NCI-H1417 treated with DMSO at 0.1 percent for 48 hours (cell line): ENCODE results near the gene KRT15.
A peak's percentile ranks its signal among the peaks of the same experiment; 100 is the strongest.
"Not testable (repeated sequence)": the region's sequence is repeated elsewhere in the genome, so short reads cannot be mapped to it uniquely, and the experiment has no call there.

Experiments
- DNase-seq: peaks from one replicate; lab custom pipeline; 2025; lab: John Stamatoyannopoulos, UW

KRT15 gene

DNA sequence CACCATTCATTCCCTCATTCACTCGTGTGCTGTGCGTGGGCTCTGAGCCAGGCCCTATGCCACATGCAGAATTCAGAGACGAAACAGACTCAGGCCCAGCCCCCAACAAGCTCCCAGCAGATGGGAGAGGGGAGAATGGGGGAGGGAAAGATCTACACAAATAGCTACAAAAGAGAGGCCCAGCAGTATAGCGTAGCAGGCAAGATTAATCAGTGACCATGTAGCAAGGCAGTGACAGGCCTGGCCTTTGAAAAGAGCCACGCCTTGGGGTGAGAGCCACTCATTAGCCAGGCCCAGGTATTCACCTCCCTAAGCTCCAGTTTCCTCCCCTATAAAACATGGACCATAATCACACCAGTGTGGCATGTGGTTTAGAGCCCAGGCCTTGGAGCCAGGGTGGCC is 25.8 kb upstream of the KRT15 start:
- no peak for DNase-seq

DNA sequence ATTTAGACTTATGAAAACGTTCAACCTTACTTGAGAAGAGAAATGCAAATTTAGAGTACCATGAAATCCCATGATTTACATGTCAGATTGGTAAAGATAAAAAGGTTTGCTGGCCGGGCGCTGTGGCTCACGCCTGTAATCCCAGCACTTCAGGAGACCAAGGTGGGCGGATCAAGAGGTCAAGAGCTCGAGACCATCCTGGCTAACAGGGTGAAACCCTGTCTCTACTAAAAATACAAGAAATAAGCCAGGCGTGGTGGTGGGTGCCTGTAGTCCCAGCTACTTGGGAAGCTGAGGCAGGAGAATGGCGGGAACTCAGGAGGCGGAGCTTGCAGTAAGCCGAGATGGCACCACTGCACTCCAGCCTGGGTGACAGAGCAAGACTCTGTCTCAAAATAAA is 24.1 kb upstream of the KRT15 start:
- DNase-seq: not testable (repeated sequence)

DNA sequence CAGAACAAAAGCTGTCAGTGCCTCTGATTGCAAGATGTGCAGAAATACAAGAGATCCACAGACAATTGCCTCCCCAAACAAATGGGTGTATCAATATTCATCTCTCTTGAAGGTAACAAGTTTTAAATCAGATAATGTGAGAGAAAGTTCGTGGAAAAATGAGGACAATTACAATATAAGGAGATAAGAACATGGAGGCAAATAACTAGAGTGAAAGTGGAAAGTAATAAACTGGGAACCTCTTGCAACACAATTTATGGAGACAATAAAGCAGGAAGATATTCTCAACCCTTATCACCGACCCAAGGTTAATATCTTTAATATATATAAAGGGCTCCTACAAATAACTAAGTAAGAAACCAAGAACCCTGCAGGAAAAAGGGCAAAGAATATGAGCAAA is 23.7 kb upstream of the KRT15 start:
- DNase-seq: no peak

- no peak for DNase-seq
Observed at GRCh38 chr17:41540921-41541625, 22.4 kb upstream of the KRT15 start.

DNA sequence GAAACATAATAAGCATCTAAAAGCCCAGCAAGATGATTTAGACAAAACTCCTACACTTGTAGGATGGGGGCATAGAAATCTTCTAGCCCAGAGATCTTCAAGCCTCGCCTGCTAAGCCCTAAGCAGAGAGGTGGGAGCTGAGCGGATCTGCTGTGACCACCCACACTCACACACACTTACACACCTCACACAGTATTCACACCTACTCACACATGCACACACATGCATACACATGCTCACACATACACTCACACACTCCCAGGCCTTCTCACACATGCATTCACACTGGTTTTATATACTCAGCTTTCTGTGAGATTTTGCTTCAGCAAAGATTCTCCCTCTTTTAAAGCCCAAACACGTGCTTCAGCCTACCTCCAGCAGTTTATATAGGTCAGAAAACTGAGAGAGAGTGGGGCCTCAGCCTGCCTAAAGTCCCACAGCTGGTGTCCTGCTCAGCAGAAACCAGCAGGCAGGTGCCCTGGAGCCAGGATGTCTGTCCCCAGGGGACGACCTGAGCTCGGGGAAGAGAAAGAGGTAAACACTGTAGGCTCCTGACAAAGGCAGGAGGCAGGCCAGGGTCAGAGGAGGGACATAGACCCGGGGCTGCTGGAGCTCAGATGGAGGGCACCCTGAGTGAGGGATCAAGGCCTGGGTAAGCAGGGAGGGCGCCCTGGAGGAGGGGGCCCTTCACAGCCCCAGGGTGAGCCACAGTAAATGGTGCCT is 21.4 kb upstream of the KRT15 start:
- peak; percentile 18 for DNase-seq

GRCh38 chr17:41539071-41539492 is 20.4 kb upstream of the KRT15 start:
- DNase-seq: no peak

- DNase-seq: no peak
Observed at GRCh38 chr17:41538565-41538991, 19.9 kb upstream of the KRT15 start.

GRCh38 chr17:41537990-41538389 is 19.3 kb upstream of the KRT15 start:
- no peak for DNase-seq

DNA sequence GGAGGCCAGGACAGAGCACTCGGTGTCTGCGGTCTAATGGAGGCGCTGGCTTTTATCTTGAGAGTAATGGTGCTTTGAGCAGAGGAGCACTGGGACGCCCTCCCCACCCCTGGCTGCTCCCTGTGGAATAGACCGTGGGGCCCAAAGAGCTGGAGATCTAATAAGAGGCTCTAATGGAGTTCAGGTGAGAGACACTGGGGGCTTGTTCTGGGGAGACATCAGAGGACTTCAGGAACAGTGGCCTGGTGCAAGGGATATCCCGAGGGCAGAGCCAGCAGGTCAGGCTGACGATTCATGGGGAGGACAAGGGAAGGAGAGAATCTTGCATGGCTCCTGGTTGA is 18.9 kb upstream of the KRT15 start:
- DNase-seq: no peak

DNA sequence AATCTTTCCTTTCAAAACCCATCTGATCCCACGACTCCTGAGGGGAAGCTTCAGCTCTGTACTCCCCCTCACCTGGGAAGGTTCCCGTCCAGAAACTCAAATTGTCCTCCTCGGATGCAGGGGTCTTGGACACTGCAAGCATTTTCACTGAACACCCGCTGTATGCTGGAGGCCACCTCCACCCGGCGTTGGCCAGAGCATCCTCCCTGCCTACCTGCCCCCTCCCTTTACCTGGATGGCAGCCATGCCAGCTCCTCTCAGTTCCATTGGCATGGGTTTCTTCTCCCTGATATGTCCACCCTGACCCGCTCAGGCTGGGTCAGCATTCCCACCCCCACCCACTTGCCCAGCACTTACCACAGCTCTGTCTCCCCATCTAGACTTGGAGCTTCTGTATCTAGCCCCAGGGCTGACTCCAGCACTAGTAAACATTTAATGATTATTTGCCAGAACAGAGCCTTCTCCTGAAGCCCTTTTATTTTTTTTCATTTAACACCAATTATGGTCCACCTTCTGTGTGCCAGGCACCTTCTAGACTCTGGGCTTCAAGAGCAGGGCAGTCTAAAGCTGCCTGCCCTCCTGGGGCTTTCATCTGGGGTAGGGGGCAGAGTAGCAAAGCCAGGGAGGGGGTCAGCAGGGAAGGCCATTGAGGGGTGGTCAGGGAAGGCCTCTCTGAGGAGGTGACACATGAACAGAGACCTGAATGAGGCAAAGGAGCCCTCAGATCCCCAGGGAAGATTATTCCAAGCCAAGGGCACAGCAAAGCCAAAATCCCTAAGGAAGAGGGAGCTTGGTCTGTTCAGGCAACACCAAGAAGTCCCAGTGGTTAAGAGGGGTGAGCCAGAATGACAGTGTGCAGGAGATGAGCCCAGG is 18.3 kb upstream of the KRT15 start:
- DNase-seq: no peak

- no peak for DNase-seq
Observed at GRCh38 chr17:41535764-41536481, 17.2 kb upstream of the KRT15 start.

DNA sequence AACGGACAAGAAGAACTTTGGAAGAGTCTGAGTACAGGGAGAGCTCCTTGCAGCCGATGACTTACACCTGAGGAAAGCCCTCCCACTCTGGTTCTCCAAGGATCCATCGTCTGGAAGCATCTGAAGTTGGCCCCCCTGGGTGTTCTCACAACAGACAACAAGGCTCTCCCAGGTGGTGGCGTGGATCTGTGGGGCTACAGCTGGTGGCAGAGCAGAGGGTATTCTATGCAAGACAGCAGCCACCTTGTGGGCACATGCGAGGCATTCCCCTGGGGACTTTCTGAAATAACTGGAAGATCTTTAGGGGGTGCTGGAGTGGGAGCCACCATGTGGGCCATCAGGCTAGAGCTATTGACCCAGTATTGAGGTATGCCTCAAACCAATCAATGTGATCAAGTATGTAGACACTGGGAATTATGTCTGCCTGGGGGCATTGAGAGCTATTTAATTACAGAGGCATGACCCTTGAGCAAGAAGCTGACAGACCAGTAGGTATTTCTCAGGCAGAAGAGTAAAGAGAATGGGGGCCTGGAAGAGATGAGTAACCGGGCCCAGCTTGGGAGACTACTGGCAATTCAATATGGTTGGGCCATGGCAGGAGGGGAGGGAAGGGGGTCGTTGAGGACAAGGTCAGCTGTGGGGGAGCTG is 16.3 kb upstream of the KRT15 start:
- DNase-seq: no peak

GRCh38 chr17:41533613-41534012 is 14.9 kb upstream of the KRT15 start:
- DNase-seq: no peak

- DNase-seq: no peak
Observed at GRCh38 chr17:41532947-41533570, 14.4 kb upstream of the KRT15 start.

DNA sequence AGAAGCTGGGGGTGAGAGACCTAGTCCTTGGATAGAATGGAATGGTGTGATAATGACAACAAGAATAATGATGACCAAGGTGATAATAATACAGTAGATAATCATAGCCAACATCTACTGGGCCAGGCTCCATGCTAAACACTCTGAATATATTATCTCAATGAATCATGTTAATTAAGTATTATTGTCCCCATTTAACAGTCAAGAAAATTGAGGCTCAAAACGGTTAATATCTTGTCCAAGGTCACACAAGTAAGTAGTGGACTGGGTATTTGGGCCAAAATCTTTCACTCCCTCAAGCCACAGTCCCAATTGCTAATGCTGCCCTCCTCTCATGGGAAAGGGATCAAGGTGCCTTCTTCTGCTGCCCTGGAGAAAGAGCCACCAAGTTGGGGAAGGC is 13.3 kb upstream of the KRT15 start:
- DNase-seq: no peak

DNA sequence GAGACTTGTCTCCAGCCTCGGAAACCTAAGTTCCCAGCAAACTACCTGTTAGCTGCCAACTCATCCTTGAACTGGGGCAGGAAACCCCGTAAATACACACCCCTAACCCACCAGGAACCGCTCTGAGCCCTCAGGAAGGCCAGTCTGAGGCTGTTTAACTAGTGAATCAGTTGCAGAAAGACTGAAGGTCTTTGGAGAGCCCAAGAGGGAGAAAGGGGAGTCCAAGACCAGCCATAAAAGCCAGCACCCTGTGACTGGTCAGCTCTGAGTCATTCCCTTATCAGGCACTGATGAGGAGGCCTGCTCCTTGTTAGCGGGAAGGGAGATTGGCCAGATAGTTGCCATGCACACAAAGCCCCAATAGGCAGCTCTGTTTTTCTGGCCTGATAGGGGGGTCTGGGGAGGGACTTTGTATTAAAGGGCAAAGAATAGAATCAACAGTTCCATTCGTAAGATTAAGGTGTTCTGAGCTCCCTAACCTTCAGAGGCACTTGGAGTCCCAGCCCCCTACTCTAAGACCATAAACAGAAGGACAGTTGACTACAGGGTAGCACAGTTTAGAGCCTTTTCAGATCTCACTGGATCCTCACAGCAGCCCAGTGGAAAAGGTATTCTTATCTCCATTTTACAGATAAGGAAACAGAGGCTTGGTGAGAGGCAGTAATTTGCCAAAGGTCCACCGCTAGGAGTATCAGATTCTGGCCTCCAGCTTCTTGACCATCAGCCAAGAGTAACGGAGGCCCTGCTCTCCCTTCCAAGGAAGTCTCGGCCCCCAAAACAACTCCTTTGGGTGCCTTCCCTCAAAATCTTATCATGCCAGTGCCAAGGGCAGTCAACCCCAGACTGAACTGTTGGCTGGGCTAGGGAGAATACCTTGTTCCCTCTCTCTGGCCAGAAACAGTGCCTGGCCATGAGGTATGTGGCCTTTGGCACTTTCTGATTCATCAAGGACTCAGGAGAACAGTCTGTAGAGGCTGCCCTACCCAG is 11.7 kb upstream of the KRT15 start:
- no peak for DNase-seq

- no peak for DNase-seq
Observed at GRCh38 chr17:41529491-41529915, 10.8 kb upstream of the KRT15 start.

- DNase-seq: no peak
Observed at GRCh38 chr17:41528959-41529353, 10.3 kb upstream of the KRT15 start.

GRCh38 chr17:41527063-41528023 is 8.7 kb upstream of the KRT15 start:
- DNase-seq: no peak
